ENCODE results near the gene WDR11.

WDR11 gene

GRCh38 chr10:120827251-120827875, 23.8 kb upstream of the WDR11 start:
- Histone ChIP-seq H3K36me3 (ENCODE audit: insufficient read depth, low read length) (no peaks in the 10 kb centered on the region), H3K4me3 (ENCODE audit: low read length) (no peak overlapping the region), H3K27me3 (ENCODE audit: insufficient read depth, low read length) (no peaks in the 10 kb centered on the region), H3K4me1 (ENCODE audit: insufficient read depth, low read length) (peaks cover 11% of the 10 kb centered on the region), H2AFZ (ENCODE audit: low read depth, low read length) (no peak overlapping the region), H3K9me3 (ENCODE audit: low read length) (no peaks in the 10 kb centered on the region)

- no peaks in the 10 kb centered on the region for H3K27me3 ChIP-seq (ENCODE audit: insufficient read depth, low read length)
- peaks cover 11% of the 10 kb centered on the region for H3K4me1 ChIP-seq (ENCODE audit: insufficient read depth, low read length)
- H2AFZ ChIP-seq (ENCODE audit: low read depth, low read length) = no peak overlapping the region
- H3K9me3 ChIP-seq (ENCODE audit: low read length) = no peaks in the 10 kb centered on the region
- H3K4me3 ChIP-seq (ENCODE audit: low read length) = no peak overlapping the region
- H3K36me3 ChIP-seq (ENCODE audit: insufficient read depth, low read length) = no peaks in the 10 kb centered on the region
Observed at GRCh38 chr10:120828763-120829319, 22.3 kb upstream of the WDR11 start.

GRCh38 chr10:120832106-120832505, 19.1 kb upstream of the WDR11 start:
- H3K27me3 ChIP-seq (ENCODE audit: insufficient read depth, low read length) = no peaks in the 10 kb centered on the region
- no peaks in the 10 kb centered on the region for H3K9me3 ChIP-seq (ENCODE audit: low read length)
- H3K4me3 ChIP-seq (ENCODE audit: low read length) = no peak overlapping the region
- H3K36me3 ChIP-seq (ENCODE audit: insufficient read depth, low read length) = no peaks in the 10 kb centered on the region
- H2AFZ ChIP-seq (ENCODE audit: low read depth, low read length) = no peak overlapping the region
- H3K4me1 ChIP-seq (ENCODE audit: insufficient read depth, low read length) = peaks cover 11% of the 10 kb centered on the region

- no peak overlapping the region for H3K4me3 ChIP-seq (ENCODE audit: low read length)
- H3K27me3 ChIP-seq (ENCODE audit: insufficient read depth, low read length) = no peaks in the 10 kb centered on the region
- no peaks in the 10 kb centered on the region for H3K9me3 ChIP-seq (ENCODE audit: low read length)
- H3K36me3 ChIP-seq (ENCODE audit: insufficient read depth, low read length) = no peaks in the 10 kb centered on the region
- H3K4me1 ChIP-seq (ENCODE audit: insufficient read depth, low read length) = peaks cover 9% of the 10 kb centered on the region
- H2AFZ ChIP-seq (ENCODE audit: low read depth, low read length) = no peak overlapping the region
Observed at GRCh38 chr10:120833222-120833928, 17.8 kb upstream of the WDR11 start.

GRCh38 chr10:120835603-120836002, 15.6 kb upstream of the WDR11 start:
- no peaks in the 10 kb centered on the region for H3K27me3 ChIP-seq (ENCODE audit: insufficient read depth, low read length)
- H3K36me3 ChIP-seq (ENCODE audit: insufficient read depth, low read length) = no peaks in the 10 kb centered on the region
- H3K4me3 ChIP-seq (ENCODE audit: low read length) = no peak overlapping the region
- no peak overlapping the region for H2AFZ ChIP-seq (ENCODE audit: low read depth, low read length)
- no peaks in the 10 kb centered on the region for H3K9me3 ChIP-seq (ENCODE audit: low read length)
- H3K4me1 ChIP-seq (ENCODE audit: insufficient read depth, low read length) = no peaks in the 10 kb centered on the region

- no peak overlapping the region for H2AFZ ChIP-seq (ENCODE audit: low read depth, low read length)
- no peaks in the 10 kb centered on the region for H3K36me3 ChIP-seq (ENCODE audit: insufficient read depth, low read length)
- H3K4me1 ChIP-seq (ENCODE audit: insufficient read depth, low read length) = no peaks in the 10 kb centered on the region
- H3K27me3 ChIP-seq (ENCODE audit: insufficient read depth, low read length) = no peaks in the 10 kb centered on the region
- H3K9me3 ChIP-seq (ENCODE audit: low read length) = no peaks in the 10 kb centered on the region
- H3K4me3 ChIP-seq (ENCODE audit: low read length) = no peak overlapping the region
Observed at GRCh38 chr10:120838941-120839340, 12.2 kb upstream of the WDR11 start.

GRCh38 chr10:120841522-120842189, 9.5 kb upstream of the WDR11 start:
- Histone ChIP-seq H3K36me3 (ENCODE audit: insufficient read depth, low read length) (no peaks in the 10 kb centered on the region), H2AFZ (ENCODE audit: low read depth, low read length) (no peak overlapping the region), H3K27me3 (ENCODE audit: insufficient read depth, low read length) (no peaks in the 10 kb centered on the region), H3K4me1 (ENCODE audit: insufficient read depth, low read length) (no peaks in the 10 kb centered on the region), H3K9me3 (ENCODE audit: low read length) (no peaks in the 10 kb centered on the region), H3K4me3 (ENCODE audit: low read length) (no peak overlapping the region)

GRCh38 chr10:120854388-120854787, 3.2 kb downstream of the WDR11 start:
- Histone ChIP-seq H3K36me3 (ENCODE audit: insufficient read depth, low read length) (peaks cover 44% of the 10 kb centered on the region), H3K4me1 (ENCODE audit: insufficient read depth, low read length) (peaks cover 12% of the 10 kb centered on the region), H3K27me3 (ENCODE audit: insufficient read depth, low read length) (no peaks in the 10 kb centered on the region), H3K9me3 (ENCODE audit: low read length) (peaks cover 3% of the 10 kb centered on the region), H3K4me3 (ENCODE audit: low read length) (no peak overlapping the region), H2AFZ (ENCODE audit: low read depth, low read length) (no peak overlapping the region)

- Histone ChIP-seq H3K4me1 (ENCODE audit: insufficient read depth, low read length) (no peaks in the 10 kb centered on the region), H2AFZ (ENCODE audit: low read depth, low read length) (no peak overlapping the region), H3K36me3 (ENCODE audit: insufficient read depth, low read length) (peaks cover 62% of the 10 kb centered on the region), H3K4me3 (ENCODE audit: low read length) (no peak overlapping the region), H3K27me3 (ENCODE audit: insufficient read depth, low read length) (no peaks in the 10 kb centered on the region), H3K9me3 (ENCODE audit: low read length) (no peaks in the 10 kb centered on the region)
Observed at GRCh38 chr10:120861178-120861855, 10.2 kb downstream of the WDR11 start.

- no peak overlapping the region for H2AFZ ChIP-seq (ENCODE audit: low read depth, low read length)
- H3K4me1 ChIP-seq (ENCODE audit: insufficient read depth, low read length) = no peaks in the 10 kb centered on the region
- H3K4me3 ChIP-seq (ENCODE audit: low read length) = no peak overlapping the region
- H3K9me3 ChIP-seq (ENCODE audit: low read length) = no peaks in the 10 kb centered on the region
- H3K36me3 ChIP-seq (ENCODE audit: insufficient read depth, low read length) = peaks cover 46% of the 10 kb centered on the region
- H3K27me3 ChIP-seq (ENCODE audit: insufficient read depth, low read length) = no peaks in the 10 kb centered on the region
Observed at GRCh38 chr10:120873741-120874140, 22.6 kb downstream of the WDR11 start.

- H3K4me3 ChIP-seq (ENCODE audit: low read length) = no peak overlapping the region
- no peaks in the 10 kb centered on the region for H3K27me3 ChIP-seq (ENCODE audit: insufficient read depth, low read length)
- no peak overlapping the region for H2AFZ ChIP-seq (ENCODE audit: low read depth, low read length)
- no peaks in the 10 kb centered on the region for H3K4me1 ChIP-seq (ENCODE audit: insufficient read depth, low read length)
- no peaks in the 10 kb centered on the region for H3K9me3 ChIP-seq (ENCODE audit: low read length)
- peaks cover 55% of the 10 kb centered on the region for H3K36me3 ChIP-seq (ENCODE audit: insufficient read depth, low read length)
Observed at GRCh38 chr10:120883071-120883470, 31.9 kb downstream of the WDR11 start.

GRCh38 chr10:120887482-120887881, 36.3 kb downstream of the WDR11 start:
- Histone ChIP-seq H2AFZ (ENCODE audit: low read depth, low read length) (no peak overlapping the region), H3K36me3 (ENCODE audit: insufficient read depth, low read length) (peaks cover 69% of the 10 kb centered on the region), H3K4me1 (ENCODE audit: insufficient read depth, low read length) (no peaks in the 10 kb centered on the region), H3K9me3 (ENCODE audit: low read length) (peaks cover 2% of the 10 kb centered on the region), H3K4me3 (ENCODE audit: low read length) (no peak overlapping the region), H3K27me3 (ENCODE audit: insufficient read depth, low read length) (no peaks in the 10 kb centered on the region)

- H2AFZ ChIP-seq (ENCODE audit: low read depth, low read length) = no peak overlapping the region
- peaks cover 2% of the 10 kb centered on the region for H3K9me3 ChIP-seq (ENCODE audit: low read length)
- H3K27me3 ChIP-seq (ENCODE audit: insufficient read depth, low read length) = no peaks in the 10 kb centered on the region
- no peaks in the 10 kb centered on the region for H3K4me1 ChIP-seq (ENCODE audit: insufficient read depth, low read length)
- H3K4me3 ChIP-seq (ENCODE audit: low read length) = no peak overlapping the region
- H3K36me3 ChIP-seq (ENCODE audit: insufficient read depth, low read length) = peaks cover 46% of the 10 kb centered on the region
Observed at GRCh38 chr10:120891365-120891764, 40.2 kb downstream of the WDR11 start.

All from neuron (in vitro differentiated cells).